GM21786 (cell line): ENCODE measurements around the gene HERC3.

ENCODE experiments used
- ATAC-seq: cut with Tn5 transposase; IDR thresholded peaks from one replicate; pipeline ENCODE4 v1.9.1; 2021; ENCODE audit not compliant: unreplicated experiment

HERC3 gene

GRCh38 chr4:88713782-88714181, 121.5 kb downstream of the HERC3 start:
- ATAC-seq: no peak

GRCh38 chr4:88718098-88718497, 125.8 kb downstream of the HERC3 start:
- ATAC-seq: no peak

GRCh38 chr4:88719381-88719780, 127.1 kb downstream of the HERC3 start:
- no peak for ATAC-seq

- ATAC-seq: no peak
Measured at GRCh38 chr4:88720451-88721428, 128.5 kb downstream of the HERC3 start.

- no peak for ATAC-seq
Measured at GRCh38 chr4:88722276-88722780, 130.0 kb downstream of the HERC3 start.

- ATAC-seq: no peak
Measured at GRCh38 chr4:88722828-88723227, 130.5 kb downstream of the HERC3 start.

GRCh38 chr4:88724406-88724805, 132.1 kb downstream of the HERC3 start:
- ATAC-seq: no peak

- ATAC-seq: no peak
Measured at GRCh38 chr4:88725143-88725542, 132.9 kb downstream of the HERC3 start.

- ATAC-seq: no peak
Measured at GRCh38 chr4:88725986-88726385, 133.7 kb downstream of the HERC3 start.

GRCh38 chr4:88728146-88728545, 135.9 kb downstream of the HERC3 start:
- no peak for ATAC-seq

- no peak for ATAC-seq
Measured at GRCh38 chr4:88729146-88729760, 137.0 kb downstream of the HERC3 start.

GRCh38 chr4:88730811-88731210, 138.5 kb downstream of the HERC3 start:
- no peak for ATAC-seq

GRCh38 chr4:88731381-88731780, 139.1 kb downstream of the HERC3 start:
- no peak for ATAC-seq

GRCh38 chr4:88732714-88733368, 140.6 kb downstream of the HERC3 start:
- no peak for ATAC-seq

- ATAC-seq: no peak
Measured at GRCh38 chr4:88734403-88734949, 142.2 kb downstream of the HERC3 start.

- ATAC-seq: no peak
Measured at GRCh38 chr4:88735564-88735963, 143.3 kb downstream of the HERC3 start.

- ATAC-seq: no peak
Measured at GRCh38 chr4:88736264-88736663, 144.0 kb downstream of the HERC3 start.

- peak; percentile 93 for ATAC-seq
Measured at GRCh38 chr4:88737307-88737941, 145.1 kb downstream of the HERC3 start.

GRCh38 chr4:88738180-88738579, 145.9 kb downstream of the HERC3 start:
- ATAC-seq: no peak

- no peak for ATAC-seq
Measured at GRCh38 chr4:88742561-88742960, 150.3 kb downstream of the HERC3 start.

- no peak for ATAC-seq
Measured at GRCh38 chr4:88743696-88744095, 151.4 kb downstream of the HERC3 start.
